ENCODE results near the gene TIGD2. TPM values are rescaled to one million over a fixed set of nuclear protein-coding genes. Genes with fewer than 3 reads are reported as not detected.

TIGD2 gene
- total and polyA plus RNA-seq, 9 donors: 4.8 to 6.5 (median 6.2) TPM

- H3K36me3 ChIP-seq (ENCODE audit: control insufficient read depth, insufficient read depth, low read length): no peaks in the 10 kb centered on the region
- H3K9me3 ChIP-seq (replicated peaks; ENCODE audit: control insufficient read depth, low read depth, low read length): no peaks in the 10 kb centered on the region
- no peaks in the 10 kb centered on the region for H3K4me1 ChIP-seq (ENCODE audit: control insufficient read depth, insufficient read depth, low read length)
- H3K4me3 ChIP-seq (ENCODE audit: low read length): no peak overlapping the region
- H3K27me3 ChIP-seq (ENCODE audit: control insufficient read depth, insufficient read depth, low read length): no peaks in the 10 kb centered on the region
- no peak overlapping the region for H3K27ac ChIP-seq (ENCODE audit: low read length)
- DNase-seq: no peak
- no CpG with 5 or more reads among the region's 2 CpGs for WGBS (ENCODE audit: insufficient coverage)
These were observed 12.3 kb upstream of the TIGD2 start for GRCh38 chr4:89099034-89099433.

- no peaks in the 10 kb centered on the region for H3K27me3 ChIP-seq (ENCODE audit: control insufficient read depth, insufficient read depth, low read length)
- H3K36me3 ChIP-seq (ENCODE audit: control insufficient read depth, insufficient read depth, low read length): no peaks in the 10 kb centered on the region
- no peak overlapping the region for H3K4me3 ChIP-seq (ENCODE audit: low read length)
- DNase-seq: no peak
- no peaks in the 10 kb centered on the region for H3K4me1 ChIP-seq (ENCODE audit: control insufficient read depth, insufficient read depth, low read length)
- no peaks in the 10 kb centered on the region for H3K9me3 ChIP-seq (replicated peaks; ENCODE audit: control insufficient read depth, low read depth, low read length)
- WGBS (ENCODE audit: insufficient coverage): no CpG with 5 or more reads among the region's 1 CpG
- no peak overlapping the region for H3K27ac ChIP-seq (ENCODE audit: low read length)
These were observed 11.9 kb upstream of the TIGD2 start for GRCh38 chr4:89099471-89099870.

GRCh38 chr4:89100853-89101252 is 10.5 kb upstream of the TIGD2 start:
- Histone ChIP-seq H3K27me3 (ENCODE audit: control insufficient read depth, insufficient read depth, low read length) (no peaks in the 10 kb centered on the region), H3K27ac (ENCODE audit: low read length) (no peak overlapping the region), H3K4me3 (ENCODE audit: low read length) (no peak overlapping the region), H3K4me1 (ENCODE audit: control insufficient read depth, insufficient read depth, low read length) (no peaks in the 10 kb centered on the region), H3K36me3 (ENCODE audit: control insufficient read depth, insufficient read depth, low read length) (no peaks in the 10 kb centered on the region), H3K9me3 (replicated peaks; ENCODE audit: control insufficient read depth, low read depth, low read length) (no peaks in the 10 kb centered on the region)
- no peak for DNase-seq
- WGBS (ENCODE audit: insufficient coverage): 60% methylated on average over 2 of the region's 3 CpGs

GRCh38 chr4:89101256-89102161 is 9.8 kb upstream of the TIGD2 start:
- no peaks in the 10 kb centered on the region for H3K4me1 ChIP-seq (ENCODE audit: control insufficient read depth, insufficient read depth, low read length)
- DNase-seq: no peak
- no peaks in the 10 kb centered on the region for H3K9me3 ChIP-seq (replicated peaks; ENCODE audit: control insufficient read depth, low read depth, low read length)
- no peaks in the 10 kb centered on the region for H3K27me3 ChIP-seq (ENCODE audit: control insufficient read depth, insufficient read depth, low read length)
- H3K4me3 ChIP-seq (ENCODE audit: low read length): no peak overlapping the region
- 90% methylated on average over 8 of the region's 11 CpGs for WGBS (ENCODE audit: insufficient coverage)
- no peak overlapping the region for H3K27ac ChIP-seq (ENCODE audit: low read length)
- H3K36me3 ChIP-seq (ENCODE audit: control insufficient read depth, insufficient read depth, low read length): no peaks in the 10 kb centered on the region

GRCh38 chr4:89105726-89106125 is 5.6 kb upstream of the TIGD2 start:
- Histone ChIP-seq H3K4me3 (ENCODE audit: low read length) (no peak overlapping the region), H3K4me1 (ENCODE audit: control insufficient read depth, insufficient read depth, low read length) (peaks cover 8% of the 10 kb centered on the region), H3K27me3 (ENCODE audit: control insufficient read depth, insufficient read depth, low read length) (peaks cover 11% of the 10 kb centered on the region), H3K27ac (ENCODE audit: low read length) (no peak overlapping the region), H3K36me3 (ENCODE audit: control insufficient read depth, insufficient read depth, low read length) (no peaks in the 10 kb centered on the region), H3K9me3 (replicated peaks; ENCODE audit: control insufficient read depth, low read depth, low read length) (no peaks in the 10 kb centered on the region)
- DNase-seq: no peak
- 100% methylated on average over 2 of the region's 6 CpGs for WGBS (ENCODE audit: insufficient coverage)

- H3K27me3 ChIP-seq (ENCODE audit: control insufficient read depth, insufficient read depth, low read length): peaks cover 11% of the 10 kb centered on the region
- peaks cover 13% of the 10 kb centered on the region for H3K4me1 ChIP-seq (ENCODE audit: control insufficient read depth, insufficient read depth, low read length)
- H3K36me3 ChIP-seq (ENCODE audit: control insufficient read depth, insufficient read depth, low read length): no peaks in the 10 kb centered on the region
- no peaks in the 10 kb centered on the region for H3K9me3 ChIP-seq (replicated peaks; ENCODE audit: control insufficient read depth, low read depth, low read length)
- WGBS (ENCODE audit: insufficient coverage): 60% methylated on average over 2 of the region's 4 CpGs
- H3K4me3 ChIP-seq (ENCODE audit: low read length): no peak overlapping the region
- DNase-seq: peak; percentile 68
- no peak overlapping the region for H3K27ac ChIP-seq (ENCODE audit: low read length)
These were observed 3.2 kb upstream of the TIGD2 start for GRCh38 chr4:89108091-89108490.

- 20% methylated on average over 3 of the region's 10 CpGs for WGBS (ENCODE audit: insufficient coverage)
- Histone ChIP-seq H3K9me3 (replicated peaks; ENCODE audit: control insufficient read depth, low read depth, low read length) (peaks cover 2% of the 10 kb centered on the region), H3K4me1 (ENCODE audit: control insufficient read depth, insufficient read depth, low read length) (peaks cover 13% of the 10 kb centered on the region), H3K4me3 (ENCODE audit: low read length) (peak overlapping the region; percentile 59), H3K27me3 (ENCODE audit: control insufficient read depth, insufficient read depth, low read length) (peaks cover 11% of the 10 kb centered on the region), H3K36me3 (ENCODE audit: control insufficient read depth, insufficient read depth, low read length) (peaks cover 5% of the 10 kb centered on the region), H3K27ac (ENCODE audit: low read length) (no peak overlapping the region)
- peak; percentile 54 for DNase-seq
These were observed 1.3 kb upstream of the TIGD2 start for GRCh38 chr4:89109841-89110540.

- no peak for DNase-seq
- Histone ChIP-seq H3K27ac (ENCODE audit: low read length) (peak overlapping the region; percentile 5), H3K27me3 (ENCODE audit: control insufficient read depth, insufficient read depth, low read length) (peaks cover 11% of the 10 kb centered on the region), H3K4me3 (ENCODE audit: low read length) (peak overlapping the region; percentile 59), H3K9me3 (replicated peaks; ENCODE audit: control insufficient read depth, low read depth, low read length) (peaks cover 2% of the 10 kb centered on the region), H3K4me1 (ENCODE audit: control insufficient read depth, insufficient read depth, low read length) (peaks cover 13% of the 10 kb centered on the region), H3K36me3 (ENCODE audit: control insufficient read depth, insufficient read depth, low read length) (peaks cover 5% of the 10 kb centered on the region)
- 0% methylated on average over 28 of the region's 30 CpGs for WGBS (ENCODE audit: insufficient coverage)
These were observed 770 bp upstream of the TIGD2 start for GRCh38 chr4:89110541-89110985.

GRCh38 chr4:89111833-89112563 is 665 bp downstream of the TIGD2 start:
- whole genome bisulfite sequencing (ENCODE audit: insufficient coverage): 33% methylated on average over 4 of the region's 15 CpGs
- Histone ChIP-seq H3K4me3 (ENCODE audit: low read length) (peak overlapping the region; percentile 77), H3K27me3 (ENCODE audit: control insufficient read depth, insufficient read depth, low read length) (peaks cover 11% of the 10 kb centered on the region), H3K36me3 (ENCODE audit: control insufficient read depth, insufficient read depth, low read length) (peaks cover 5% of the 10 kb centered on the region), H3K4me1 (ENCODE audit: control insufficient read depth, insufficient read depth, low read length) (peaks cover 13% of the 10 kb centered on the region), H3K9me3 (replicated peaks; ENCODE audit: control insufficient read depth, low read depth, low read length) (peaks cover 2% of the 10 kb centered on the region), H3K27ac (ENCODE audit: low read length) (peak overlapping the region; percentile 65)
- peak; percentile 51 for DNase-seq

- peaks cover 13% of the 10 kb centered on the region for H3K4me1 ChIP-seq (ENCODE audit: control insufficient read depth, insufficient read depth, low read length)
- peaks cover 2% of the 10 kb centered on the region for H3K9me3 ChIP-seq (replicated peaks; ENCODE audit: control insufficient read depth, low read depth, low read length)
- peaks cover 11% of the 10 kb centered on the region for H3K27me3 ChIP-seq (ENCODE audit: control insufficient read depth, insufficient read depth, low read length)
- no peak for DNase-seq
- 100% methylated on average over 1 of the region's 2 CpGs for WGBS (ENCODE audit: insufficient coverage)
- peaks cover 5% of the 10 kb centered on the region for H3K36me3 ChIP-seq (ENCODE audit: control insufficient read depth, insufficient read depth, low read length)
- H3K4me3 ChIP-seq (ENCODE audit: low read length): no peak overlapping the region
- no peak overlapping the region for H3K27ac ChIP-seq (ENCODE audit: low read length)
These were observed 2.1 kb downstream of the TIGD2 start for GRCh38 chr4:89113415-89113814.
